HuH-7 (cell line): Measurements from ENCODE around the gene G2E3.
"Not testable (repeated sequence)": the region's sequence is repeated elsewhere in the genome, so short reads cannot be mapped to it uniquely, and the experiment has no call there.

Experiments
- DNase-seq: peaks from one replicate; pipeline ENCODE4 v3.0.0; 2011; ENCODE audit warnings: low spot score

The G2E3 gene

GRCh38 chr14:30560581-30560980 is 1.6 kb downstream of the G2E3 start:
- no peak for DNase-seq

GRCh38 chr14:30564235-30564867 is 5.4 kb downstream of the G2E3 start:
- DNase-seq, result no peak

GRCh38 chr14:30564868-30565248 is 5.9 kb downstream of the G2E3 start:
- DNase-seq, result no peak

- no peak for DNase-seq
Observed at GRCh38 chr14:30569216-30569902, 10.4 kb downstream of the G2E3 start.

DNA sequence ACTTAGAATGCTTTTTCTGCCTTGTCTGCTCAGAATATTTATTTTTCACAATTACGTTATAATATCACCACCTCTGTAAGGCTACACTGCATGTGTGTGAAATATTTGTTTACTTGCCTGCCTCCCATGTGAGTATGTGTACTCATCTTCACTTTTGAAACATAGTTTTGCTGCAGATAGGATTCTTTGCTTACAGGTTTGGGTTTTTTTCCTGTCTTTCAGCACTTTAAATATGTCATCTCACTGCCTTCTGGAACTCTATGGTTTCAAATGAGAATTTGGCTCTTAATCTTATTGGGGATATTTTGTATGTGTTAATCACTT is 10.9 kb downstream of the G2E3 start:
- DNase-seq, result no peak

- DNase-seq, result no peak
Observed at GRCh38 chr14:30572237-30572636, 13.3 kb downstream of the G2E3 start.

DNA sequence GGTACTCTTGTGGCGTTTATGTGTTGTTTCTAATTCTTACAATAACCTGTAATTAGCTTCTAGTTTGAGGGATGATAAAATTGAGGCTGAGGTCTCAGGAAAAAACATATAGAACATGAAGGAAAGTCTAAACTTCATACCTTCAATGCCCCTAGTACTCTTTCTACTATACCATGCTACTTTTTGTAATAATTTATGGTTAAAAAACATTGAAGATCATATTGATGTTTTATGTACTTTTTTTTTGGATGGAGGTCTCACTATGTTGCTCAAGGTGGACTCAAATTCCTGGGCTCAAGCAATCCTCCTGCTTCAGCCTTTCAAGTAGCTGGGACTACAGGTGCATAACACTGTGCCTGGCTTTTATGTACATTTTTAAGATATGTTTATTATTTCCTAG is 13.8 kb downstream of the G2E3 start:
- no peak for DNase-seq

- no peak for DNase-seq
Observed at GRCh38 chr14:30573226-30573814, 14.4 kb downstream of the G2E3 start.

DNA sequence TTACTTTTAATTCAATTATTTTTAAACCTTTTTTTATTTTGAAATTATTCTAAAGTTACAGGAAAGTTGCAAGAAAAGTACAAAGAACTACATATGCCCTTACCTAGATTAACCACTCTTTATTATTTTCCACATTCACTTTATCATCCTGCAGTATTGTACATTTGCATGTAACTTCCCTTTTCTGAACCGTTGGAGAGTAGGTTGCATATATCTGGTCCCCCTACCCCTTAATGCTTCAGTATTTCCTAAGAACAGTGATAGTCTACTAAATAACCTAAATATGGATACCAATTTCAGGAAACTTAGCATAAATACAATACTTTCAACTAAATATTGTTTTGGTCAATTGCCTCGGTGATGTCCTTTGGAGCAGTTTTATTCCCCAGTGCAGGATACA is 15.0 kb downstream of the G2E3 start:
- DNase-seq, result no peak

GRCh38 chr14:30574777-30575176 is 15.8 kb downstream of the G2E3 start:
- DNase-seq, result not testable (repeated sequence)

GRCh38 chr14:30576333-30576732 is 17.4 kb downstream of the G2E3 start:
- not testable (repeated sequence) for DNase-seq

DNA sequence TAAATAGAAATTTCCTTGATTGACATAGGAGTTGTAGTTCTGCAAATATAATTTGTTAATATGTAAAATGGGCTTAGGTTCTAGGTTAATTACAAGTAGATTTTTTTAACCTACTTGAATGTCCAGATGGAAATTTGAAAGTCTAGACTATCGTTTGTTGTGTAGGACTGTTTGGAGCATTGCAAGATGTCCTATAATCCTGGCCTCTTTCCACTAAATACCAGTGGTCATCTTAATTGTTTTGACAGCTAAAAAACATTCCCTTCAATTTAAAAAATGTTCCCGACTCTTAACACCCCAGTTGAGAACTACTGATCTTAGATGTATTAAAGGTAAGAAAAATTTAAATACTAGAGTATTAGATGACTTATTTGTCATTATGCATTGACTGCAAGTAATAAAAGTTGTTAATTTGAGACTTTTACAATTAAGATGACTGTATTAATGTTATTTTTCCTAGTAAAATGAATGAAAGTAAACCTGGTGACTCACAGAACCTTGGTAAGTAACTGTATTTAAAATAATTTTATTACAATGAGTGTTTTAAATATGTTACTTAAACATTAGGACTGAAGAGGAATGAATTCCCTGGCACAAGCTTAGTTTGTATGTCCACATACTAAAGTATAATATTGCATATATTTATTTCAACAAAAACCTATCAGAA is 21.8 kb downstream of the G2E3 start:
- no peak for DNase-seq

- DNase-seq, result no peak
Observed at GRCh38 chr14:30581283-30581625, 22.3 kb downstream of the G2E3 start.

GRCh38 chr14:30582376-30582775 is 23.4 kb downstream of the G2E3 start:
- DNase-seq, result no peak

GRCh38 chr14:30584058-30584630 is 25.2 kb downstream of the G2E3 start:
- DNase-seq, result no peak

DNA sequence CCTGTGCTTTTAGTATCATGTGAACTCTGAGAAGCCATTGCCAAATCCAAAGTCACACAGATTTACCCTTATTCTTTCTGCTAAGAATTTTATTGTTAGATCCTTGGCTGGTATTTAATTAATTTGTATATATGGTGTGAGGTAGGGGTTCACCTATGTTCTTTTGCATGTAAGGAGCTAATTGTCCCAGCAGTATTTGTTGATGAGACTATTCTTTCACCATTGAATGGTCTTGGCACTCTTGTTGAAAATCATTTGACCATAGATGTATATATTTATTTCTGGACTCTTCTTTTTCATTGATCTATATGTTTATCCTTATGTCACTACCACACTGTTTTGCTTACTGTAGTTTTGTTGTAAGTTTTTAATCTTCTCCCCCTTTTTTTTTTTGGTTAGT is 26.2 kb downstream of the G2E3 start:
- no peak for DNase-seq

DNA sequence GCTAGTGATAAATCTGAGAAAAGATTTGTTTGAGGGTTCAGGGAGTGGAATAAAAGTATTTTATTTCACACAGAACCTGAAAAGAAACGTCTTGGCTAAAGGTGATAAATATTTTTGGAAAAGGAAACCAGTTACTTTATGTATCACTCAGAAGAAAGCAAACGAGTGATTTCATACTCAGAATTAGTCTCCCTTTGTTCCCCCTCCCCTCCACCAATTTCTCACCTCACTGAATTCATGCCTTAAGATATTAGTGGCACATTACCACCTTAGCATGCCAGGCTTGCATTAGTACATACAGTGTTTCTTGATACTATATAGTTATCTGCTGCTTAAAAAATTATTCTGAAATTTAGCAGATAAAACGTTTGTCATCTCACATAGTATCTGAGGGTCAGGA is 28.2 kb downstream of the G2E3 start:
- no peak for DNase-seq

- DNase-seq, result no peak
Observed at GRCh38 chr14:30588873-30589272, 29.9 kb downstream of the G2E3 start.

GRCh38 chr14:30596935-30597334 is 38.0 kb downstream of the G2E3 start:
- DNase-seq, result no peak

DNA sequence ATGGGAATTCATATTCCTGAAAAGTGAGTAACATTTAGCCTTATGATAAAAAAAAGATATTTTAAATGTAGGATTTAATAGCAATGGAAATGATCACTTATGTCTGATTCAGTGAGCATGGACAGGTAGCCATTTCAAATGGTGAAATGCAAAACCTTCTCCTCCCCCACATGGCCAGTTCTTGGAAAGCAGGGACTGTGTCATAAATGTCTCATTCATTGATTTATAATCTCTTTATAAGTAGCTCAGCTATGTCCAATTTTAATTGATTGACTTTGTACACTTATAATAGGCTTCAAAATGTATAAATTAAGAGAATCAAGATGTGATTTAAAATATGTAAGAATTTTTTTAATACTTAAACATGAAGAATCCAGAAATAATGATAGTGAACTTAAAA is 38.5 kb downstream of the G2E3 start:
- DNase-seq, result no peak

- DNase-seq, result no peak
Observed at GRCh38 chr14:30600922-30601918, 42.3 kb downstream of the G2E3 start.

GRCh38 chr14:30603402-30603801 is 44.4 kb downstream of the G2E3 start:
- DNase-seq, result no peak
